Lower lobe of right lung (tissue), 2 donors: ENCODE data around the gene SH3BGRL2. TPM values are rescaled to one million over a fixed set of nuclear protein-coding genes. Genes with fewer than 3 reads are reported as not detected.

Experiments
- ATAC-seq, 2 donors: fragments of 200-7000 bp; cut with Tn5 transposase; one replicate each; pipeline ENCODE4 v1.9.1; 2020 to 2022; ENCODE audit warnings: mild to moderate bottlenecking in 2 of 2, moderate library complexity in 2 of 2
- DNase-seq: peaks from one replicate; pipeline ENCODE4 v3.0.0-alpha.2; 2020
- H3K27ac ChIP-seq: fragments of 200-600 bp; one replicate; pipeline ENCODE4 v1.8.0; 2022
- H3K27me3 ChIP-seq: fragments of 200-600 bp; one replicate; pipeline ENCODE4 v1.8.0; 2022; ENCODE audit warnings: low read depth
- H3K36me3 ChIP-seq: fragments of 200-600 bp; one replicate; pipeline ENCODE4 v1.8.0; 2022; ENCODE audit warnings: mild to moderate bottlenecking
- H3K4me1 ChIP-seq: fragments of 200-600 bp; one replicate; pipeline ENCODE4 v1.8.0; 2022
- H3K4me3 ChIP-seq: fragments of 200-600 bp; one replicate; pipeline ENCODE4 v1.8.0; 2022; ENCODE audit warnings: mild to moderate bottlenecking
- H3K9me3 ChIP-seq: fragments of 200-600 bp; one replicate; pipeline ENCODE4 v1.8.0; 2022
- intact Hi-C: fragments of 100-400 bp; cut with DNase I; formaldehyde crosslinking; loops from one replicate; pipeline ENCODE4 v1.11.0; 2022
- total RNA-seq: library from RNA; stranded (reverse); fragmentation: NEBNext Ultra II Directional; extraction: Animal tissue kit (Norgen Biotek cat#: 25700); gene quantifications from one replicate; pipeline ENCODE4 v1.2.1, GENCODE V29; 2021
- TF ChIP-seq, protein P1 (sequence below): fragments of 200-600 bp; IDR thresholded peaks from one replicate; pipeline ENCODE4 v1.8.0; 2022; ENCODE audit warnings: antibody characterized with exemption, mild to moderate bottlenecking
- donor health status: DM: no; HTN: yes; CAD: no; lungs with severe emphysema.

Gene SH3BGRL2
- total RNA-seq, 1 donor from 2014 or later, result 28.9 TPM

GRCh38 chr6:79666634-79667033, 35.5 kb downstream of the SH3BGRL2 start:
- H3K36me3 ChIP-seq, result no peaks in the 10 kb centered on the region
- TF ChIP-seq, protein P1, sequence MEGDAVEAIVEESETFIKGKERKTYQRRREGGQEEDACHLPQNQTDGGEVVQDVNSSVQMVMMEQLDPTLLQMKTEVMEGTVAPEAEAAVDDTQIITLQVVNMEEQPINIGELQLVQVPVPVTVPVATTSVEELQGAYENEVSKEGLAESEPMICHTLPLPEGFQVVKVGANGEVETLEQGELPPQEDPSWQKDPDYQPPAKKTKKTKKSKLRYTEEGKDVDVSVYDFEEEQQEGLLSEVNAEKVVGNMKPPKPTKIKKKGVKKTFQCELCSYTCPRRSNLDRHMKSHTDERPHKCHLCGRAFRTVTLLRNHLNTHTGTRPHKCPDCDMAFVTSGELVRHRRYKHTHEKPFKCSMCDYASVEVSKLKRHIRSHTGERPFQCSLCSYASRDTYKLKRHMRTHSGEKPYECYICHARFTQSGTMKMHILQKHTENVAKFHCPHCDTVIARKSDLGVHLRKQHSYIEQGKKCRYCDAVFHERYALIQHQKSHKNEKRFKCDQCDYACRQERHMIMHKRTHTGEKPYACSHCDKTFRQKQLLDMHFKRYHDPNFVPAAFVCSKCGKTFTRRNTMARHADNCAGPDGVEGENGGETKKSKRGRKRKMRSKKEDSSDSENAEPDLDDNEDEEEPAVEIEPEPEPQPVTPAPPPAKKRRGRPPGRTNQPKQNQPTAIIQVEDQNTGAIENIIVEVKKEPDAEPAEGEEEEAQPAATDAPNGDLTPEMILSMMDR, result no peak
- no peaks in the 10 kb centered on the region for H3K9me3 ChIP-seq
- no peak for DNase-seq
- no peaks in the 10 kb centered on the region for H3K27me3 ChIP-seq
- no peak overlapping the region for H3K27ac ChIP-seq
- H3K4me1 ChIP-seq, result peaks cover 13% of the 10 kb centered on the region
- intact Hi-C loops, result no loop called here
- no peak for ATAC-seq
- no peak overlapping the region for H3K4me3 ChIP-seq

DNA sequence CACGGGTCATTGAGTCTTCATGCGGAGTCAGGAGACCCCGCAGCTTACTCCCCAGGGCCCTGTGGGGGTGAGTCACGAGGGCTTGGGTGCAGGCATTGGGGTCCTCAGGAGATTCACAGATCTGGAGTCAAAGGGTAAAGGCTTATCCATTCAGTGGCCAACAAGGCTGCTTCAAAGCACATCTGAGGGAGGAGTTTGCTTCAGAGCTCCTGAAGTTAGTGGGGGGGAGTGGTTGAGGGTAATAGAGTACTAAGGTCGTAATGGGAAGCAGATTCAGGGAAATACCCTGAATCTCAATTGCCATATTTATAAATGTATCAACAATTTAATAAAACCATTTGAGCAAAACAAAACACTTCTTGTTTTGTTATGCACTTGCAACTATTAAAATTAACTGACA, 37.3 kb downstream of the SH3BGRL2 start:
- intact Hi-C loops, result no loop called here
- TF ChIP-seq, protein P1, result no peak
- no peak overlapping the region for H3K27ac ChIP-seq
- ATAC-seq (no peak), DNase-seq (no peak)
- H3K36me3 ChIP-seq, result no peaks in the 10 kb centered on the region
- H3K4me1 ChIP-seq, result peaks cover 21% of the 10 kb centered on the region
- H3K27me3 ChIP-seq, result no peaks in the 10 kb centered on the region
- no peak overlapping the region for H3K4me3 ChIP-seq
- H3K9me3 ChIP-seq, result no peaks in the 10 kb centered on the region

DNA sequence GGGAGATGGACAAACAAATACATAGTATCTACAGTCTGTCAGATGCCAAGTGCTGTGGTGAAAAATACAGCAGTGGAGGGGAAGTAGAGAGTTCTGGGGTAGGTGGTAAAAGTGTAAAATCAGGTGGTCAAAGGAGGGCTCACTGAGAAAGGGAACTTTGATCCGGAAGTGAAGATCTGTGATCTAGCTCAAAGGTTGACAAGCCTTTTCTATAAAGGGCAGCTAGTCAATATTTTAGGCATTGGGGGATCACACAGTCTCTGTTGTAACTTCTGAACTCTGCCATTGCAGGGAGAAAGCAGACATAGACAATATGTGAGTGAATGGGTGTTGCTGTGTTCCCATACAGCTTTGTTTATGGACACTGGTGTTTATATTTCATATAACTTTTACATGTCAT, 38.6 kb downstream of the SH3BGRL2 start:
- TF ChIP-seq, protein P1, result no peak
- ATAC-seq, result no peak
- Histone ChIP-seq H3K4me1 (peaks cover 21% of the 10 kb centered on the region), H3K4me3 (no peak overlapping the region), H3K27ac (peak overlapping the region; percentile 32), H3K9me3 (no peaks in the 10 kb centered on the region), H3K27me3 (no peaks in the 10 kb centered on the region), H3K36me3 (no peaks in the 10 kb centered on the region)
- intact Hi-C loops, result no loop called here
- DNase-seq, result no peak

DNA sequence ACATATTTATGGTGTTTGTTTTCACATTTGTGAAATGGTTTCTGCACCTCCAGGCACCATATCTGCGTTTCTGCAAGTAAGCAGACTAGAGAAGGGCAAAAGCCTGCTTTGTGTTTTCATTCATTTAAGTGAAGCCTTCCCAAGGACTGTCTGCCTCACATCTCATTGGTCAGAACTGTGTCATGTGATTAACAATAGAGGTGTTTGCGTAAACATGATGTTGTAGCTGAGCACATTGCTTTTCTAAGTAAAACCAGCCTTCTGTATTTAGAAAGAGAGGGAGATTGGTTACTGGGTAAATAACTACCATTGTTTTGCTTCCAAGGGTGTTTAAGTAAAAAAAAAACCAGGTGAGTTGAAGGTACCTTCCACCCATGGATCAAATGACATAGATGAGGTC, 39.7 kb downstream of the SH3BGRL2 start:
- H3K27me3 ChIP-seq, result no peaks in the 10 kb centered on the region
- ATAC-seq (no peak), DNase-seq (no peak)
- no peaks in the 10 kb centered on the region for H3K36me3 ChIP-seq
- peak overlapping the region; percentile 75 for H3K27ac ChIP-seq
- peaks cover 21% of the 10 kb centered on the region for H3K4me1 ChIP-seq
- TF ChIP-seq, protein P1, result no peak
- intact Hi-C loops, result no loop called here
- no peak overlapping the region for H3K4me3 ChIP-seq
- no peaks in the 10 kb centered on the region for H3K9me3 ChIP-seq

GRCh38 chr6:79671600-79672266, 40.6 kb downstream of the SH3BGRL2 start:
- intact Hi-C loops, result no loop called here

More at GRCh38 chr6:79671600-79672266, 40.6 kb downstream of the SH3BGRL2 start:
- DNase-seq, result peak; percentile 86
- Histone ChIP-seq H3K27ac (peak overlapping the region; percentile 75), H3K4me3 (no peak overlapping the region), H3K9me3 (no peaks in the 10 kb centered on the region), H3K4me1 (peaks cover 21% of the 10 kb centered on the region), H3K27me3 (no peaks in the 10 kb centered on the region), H3K36me3 (no peaks in the 10 kb centered on the region)
- peak; percentile 94 to 97 for ATAC-seq
- TF ChIP-seq, protein P1, result no peak
